Effector memory CD4-positive, alpha-beta T cell (primary cell): Measurements from ENCODE around the gene STAB2.
"Not testable (repeated sequence)": the region's sequence is repeated elsewhere in the genome, so short reads cannot be mapped to it uniquely, and the experiment has no call there.

Source experiments
- DNase-seq, 3 donors: peaks; one replicate each; pipeline ENCODE4 v3.0.0-alpha.2; 2020
- H3K27ac ChIP-seq: 2 replicates; pipeline ENCODE4 v1.7.0; 2013; ENCODE audit warnings: mild to moderate bottlenecking, low read length, moderate library complexity; ENCODE audit not compliant: insufficient read depth, poor library complexity, severe bottlenecking
- H3K27me3 ChIP-seq: replicated peaks from 2 replicates; pipeline ENCODE4 v1.7.0; 2013; ENCODE audit warnings: mild to moderate bottlenecking, low read length; ENCODE audit not compliant: insufficient read depth, control insufficient read depth, poor library complexity, severe bottlenecking
- H3K36me3 ChIP-seq: 2 replicates; pipeline ENCODE4 v1.7.0; 2013; ENCODE audit warnings: mild to moderate bottlenecking, low read length, moderate library complexity; ENCODE audit not compliant: control insufficient read depth, insufficient read depth
- H3K4me1 ChIP-seq: 2 replicates; pipeline ENCODE4 v1.7.0; 2013; ENCODE audit warnings: low read length, mild to moderate bottlenecking; ENCODE audit not compliant: control insufficient read depth, insufficient read depth, poor library complexity, severe bottlenecking
- H3K4me3 ChIP-seq: 2 replicates; pipeline ENCODE4 v1.7.0; 2013; ENCODE audit warnings: low read length, low read depth, mild to moderate bottlenecking; ENCODE audit not compliant: insufficient read depth, poor library complexity, severe bottlenecking
- H3K9me3 ChIP-seq: 2 replicates; pipeline ENCODE4 v1.7.0; 2013; ENCODE audit warnings: mild to moderate bottlenecking, low read length, moderate library complexity; ENCODE audit not compliant: control insufficient read depth

Gene STAB2

GRCh38 chr12:103807561-103808238, 220.6 kb downstream of the STAB2 start:
- no peak overlapping the region for H3K27ac ChIP-seq
- DNase-seq, result no peak
- no peaks in the 10 kb centered on the region for H3K4me1 ChIP-seq
- no peaks in the 10 kb centered on the region for H3K9me3 ChIP-seq
- H3K36me3 ChIP-seq, result no peaks in the 10 kb centered on the region
- H3K4me3 ChIP-seq, result no peak overlapping the region
- no peaks in the 10 kb centered on the region for H3K27me3 ChIP-seq

DNA sequence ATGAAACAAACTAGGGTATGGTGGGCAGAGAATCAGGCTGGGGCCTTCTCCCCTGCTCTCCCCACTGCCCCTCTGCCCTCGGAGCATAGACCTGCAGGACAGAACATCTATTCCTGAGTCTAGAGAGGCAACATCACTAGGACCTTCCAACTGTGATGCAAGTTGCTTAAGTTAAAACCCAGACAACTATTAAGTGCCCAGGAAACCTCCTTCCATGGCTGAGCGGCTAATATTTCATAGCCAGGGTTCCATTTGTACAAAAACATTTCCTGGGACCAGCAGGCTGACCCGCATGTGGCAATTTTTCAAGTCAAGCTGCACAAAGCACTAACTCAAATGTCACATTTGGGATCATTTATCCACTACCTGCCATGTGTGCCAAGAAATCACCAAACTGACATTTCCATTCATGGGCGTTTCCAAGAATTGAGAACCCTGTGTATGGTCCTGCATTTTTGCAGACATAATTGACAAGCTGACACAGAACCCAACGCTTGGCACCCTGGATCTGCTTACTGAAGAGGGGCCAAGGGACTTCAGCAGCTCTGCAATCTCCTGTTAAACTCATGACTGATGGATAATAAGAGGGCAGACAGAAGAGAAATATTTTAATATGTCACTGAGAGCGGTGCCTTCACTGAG, 221.3 kb downstream of the STAB2 start:
- H3K27me3 ChIP-seq, result no peaks in the 10 kb centered on the region
- no peaks in the 10 kb centered on the region for H3K36me3 ChIP-seq
- no peak overlapping the region for H3K4me3 ChIP-seq
- no peak for DNase-seq
- no peaks in the 10 kb centered on the region for H3K9me3 ChIP-seq
- no peak overlapping the region for H3K27ac ChIP-seq
- no peaks in the 10 kb centered on the region for H3K4me1 ChIP-seq

- H3K27me3 ChIP-seq, result no peaks in the 10 kb centered on the region
- DNase-seq, result no peak
- H3K9me3 ChIP-seq, result no peaks in the 10 kb centered on the region
- no peak overlapping the region for H3K4me3 ChIP-seq
- H3K4me1 ChIP-seq, result no peaks in the 10 kb centered on the region
- H3K36me3 ChIP-seq, result no peaks in the 10 kb centered on the region
- no peak overlapping the region for H3K27ac ChIP-seq
These were observed 222.1 kb downstream of the STAB2 start for GRCh38 chr12:103809154-103809553.

DNA sequence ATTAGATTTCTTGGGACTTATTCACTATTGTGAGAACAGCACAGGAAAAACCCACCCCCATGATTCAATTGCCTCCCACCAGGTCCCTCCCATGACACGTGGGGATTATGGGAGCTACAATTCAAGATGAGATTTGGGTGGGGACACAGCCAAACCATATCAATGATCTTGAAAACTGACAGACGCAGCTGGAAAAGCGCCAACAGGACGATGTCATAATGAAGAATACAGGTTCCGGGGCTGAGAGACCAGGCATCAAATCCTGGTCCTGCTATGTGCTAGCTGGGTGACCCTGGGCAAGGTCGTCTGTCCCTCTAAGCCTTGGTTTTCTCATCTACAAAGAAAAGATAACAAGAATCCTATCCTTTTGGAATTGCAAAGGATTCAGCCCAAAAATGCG, 222.6 kb downstream of the STAB2 start:
- DNase-seq, H3K27ac ChIP-seq, H3K4me1 ChIP-seq, H3K9me3 ChIP-seq, H3K4me3 ChIP-seq, H3K27me3 ChIP-seq, H3K36me3 ChIP-seq: not testable (repeated sequence)

GRCh38 chr12:103810111-103810510, 223.0 kb downstream of the STAB2 start:
- no peaks in the 10 kb centered on the region for H3K9me3 ChIP-seq
- no peaks in the 10 kb centered on the region for H3K27me3 ChIP-seq
- H3K4me1 ChIP-seq, result no peaks in the 10 kb centered on the region
- no peak overlapping the region for H3K27ac ChIP-seq
- no peaks in the 10 kb centered on the region for H3K36me3 ChIP-seq
- no peak overlapping the region for H3K4me3 ChIP-seq
- no peak for DNase-seq

DNA sequence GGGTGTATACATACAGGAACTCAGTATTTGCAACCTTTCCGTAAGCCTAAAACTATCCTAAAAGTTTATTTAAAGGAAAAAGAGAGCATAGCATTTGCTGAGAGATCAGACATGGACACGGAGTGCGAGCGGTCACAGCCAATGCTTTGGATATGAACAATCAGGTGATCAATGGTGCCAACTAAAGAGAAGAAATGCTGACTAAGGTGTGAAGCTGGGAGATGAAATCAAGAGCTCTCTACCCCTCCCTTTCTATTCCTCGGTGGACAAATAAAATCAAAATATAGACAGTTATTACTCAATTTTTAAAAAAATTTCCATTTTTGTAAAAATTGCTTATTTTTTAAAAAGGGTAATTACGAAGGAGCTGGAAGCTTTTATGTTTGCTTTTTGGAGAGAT, 224.7 kb downstream of the STAB2 start:
- H3K27ac ChIP-seq, result no peak overlapping the region
- DNase-seq, result no peak
- H3K36me3 ChIP-seq, result no peaks in the 10 kb centered on the region
- no peaks in the 10 kb centered on the region for H3K27me3 ChIP-seq
- H3K4me1 ChIP-seq, result no peaks in the 10 kb centered on the region
- H3K4me3 ChIP-seq, result no peak overlapping the region
- H3K9me3 ChIP-seq, result no peaks in the 10 kb centered on the region

GRCh38 chr12:103812789-103813188, 225.7 kb downstream of the STAB2 start:
- Histone ChIP-seq H3K27me3 (no peaks in the 10 kb centered on the region), H3K4me1 (no peaks in the 10 kb centered on the region), H3K36me3 (no peaks in the 10 kb centered on the region), H3K9me3 (no peaks in the 10 kb centered on the region), H3K27ac (no peak overlapping the region), H3K4me3 (no peak overlapping the region)
- DNase-seq, result no peak

- Histone ChIP-seq H3K27ac (no peak overlapping the region), H3K9me3 (no peaks in the 10 kb centered on the region), H3K36me3 (no peaks in the 10 kb centered on the region), H3K4me1 (no peaks in the 10 kb centered on the region), H3K4me3 (no peak overlapping the region), H3K27me3 (no peaks in the 10 kb centered on the region)
- DNase-seq, result no peak
These were observed 226.4 kb downstream of the STAB2 start for GRCh38 chr12:103813426-103813825.

GRCh38 chr12:103813949-103814348, 226.9 kb downstream of the STAB2 start:
- H3K4me1 ChIP-seq, result no peaks in the 10 kb centered on the region
- H3K27me3 ChIP-seq, result no peaks in the 10 kb centered on the region
- H3K4me3 ChIP-seq, result no peak overlapping the region
- H3K27ac ChIP-seq, result no peak overlapping the region
- no peaks in the 10 kb centered on the region for H3K9me3 ChIP-seq
- H3K36me3 ChIP-seq, result no peaks in the 10 kb centered on the region
- no peak for DNase-seq

GRCh38 chr12:103814436-103814835, 227.4 kb downstream of the STAB2 start:
- no peaks in the 10 kb centered on the region for H3K36me3 ChIP-seq
- H3K27me3 ChIP-seq, result no peaks in the 10 kb centered on the region

More at GRCh38 chr12:103814436-103814835, 227.4 kb downstream of the STAB2 start:
- Histone ChIP-seq H3K9me3 (no peaks in the 10 kb centered on the region), H3K4me3 (no peak overlapping the region), H3K27ac (no peak overlapping the region), H3K4me1 (no peaks in the 10 kb centered on the region)
- DNase-seq, result no peak
